GM18858 (cell line): ENCODE results near the gene SLC25A19.
A peak's percentile ranks its signal among the peaks of the same experiment; 100 is the strongest.
"Not testable (repeated sequence)": the region's sequence is repeated elsewhere in the genome, so short reads cannot be mapped to it uniquely, and the experiment has no call there.

ENCODE experiments used
- ATAC-seq: cut with Tn5 transposase; IDR thresholded peaks from one replicate; pipeline ENCODE4 v1.9.1; 2021; ENCODE audit not compliant: unreplicated experiment

Gene SLC25A19

GRCh38 chr17:75301502-75302206 is 12.4 kb upstream of the SLC25A19 start:
- ATAC-seq, result no peak

- no peak for ATAC-seq
Measured at GRCh38 chr17:75301049-75301448, 11.8 kb upstream of the SLC25A19 start.

GRCh38 chr17:75300280-75300679 is 11.0 kb upstream of the SLC25A19 start:
- ATAC-seq, result no peak

- ATAC-seq, result peak; percentile 44
Measured at GRCh38 chr17:75295201-75296158, 6.2 kb upstream of the SLC25A19 start.

- ATAC-seq, result not testable (repeated sequence)
Measured at GRCh38 chr17:75292810-75293448, 3.7 kb upstream of the SLC25A19 start.

GRCh38 chr17:75289832-75290337 is 652 bp upstream of the SLC25A19 start:
- no peak for ATAC-seq

- no peak for ATAC-seq
Measured at GRCh38 chr17:75288770-75289114, 491 bp downstream of the SLC25A19 start.

GRCh38 chr17:75288359-75288758 is 874 bp downstream of the SLC25A19 start:
- ATAC-seq, result no peak

GRCh38 chr17:75287221-75287620 is 2.0 kb downstream of the SLC25A19 start:
- no peak for ATAC-seq

GRCh38 chr17:75285123-75285522 is 4.1 kb downstream of the SLC25A19 start:
- ATAC-seq, result no peak

- ATAC-seq, result not testable (repeated sequence)
Measured at GRCh38 chr17:75280189-75280588, 9.0 kb downstream of the SLC25A19 start.

GRCh38 chr17:75277664-75278071 is 11.6 kb downstream of the SLC25A19 start:
- no peak for ATAC-seq

GRCh38 chr17:75273977-75274708 is 15.1 kb downstream of the SLC25A19 start:
- no peak for ATAC-seq

GRCh38 chr17:75272848-75273184 is 16.4 kb downstream of the SLC25A19 start:
- ATAC-seq, result no peak

GRCh38 chr17:75271955-75272847 is 17.0 kb downstream of the SLC25A19 start:
- no peak for ATAC-seq

- no peak for ATAC-seq
Measured at GRCh38 chr17:75271233-75271954, 17.8 kb downstream of the SLC25A19 start.

GRCh38 chr17:75270966-75271232 is 18.3 kb downstream of the SLC25A19 start, which contains the start of gene MIF4GD:
Gene MIF4GD, minus strand, starts transcription at chr17:75271231. Its CDS starts 1,036 bp downstream, at chr17:75270195.
- ATAC-seq, result peak; percentile 37

- ATAC-seq, result peak; percentile 18
Measured at GRCh38 chr17:75270218-75270965, 18.8 kb downstream of the SLC25A19 start.

GRCh38 chr17:75269844-75270217 is 19.4 kb downstream of the SLC25A19 start:
- no peak for ATAC-seq
